H1 (cell line): ENCODE measurements around the gene GPATCH11. TPM values are rescaled to one million over a fixed set of nuclear protein-coding genes. Genes with fewer than 3 reads are reported as not detected.

Source experiments
- CTCF ChIA-PET: fragments of 300-600 bp; sonication (Branson Sonifier 250); formaldehyde crosslinking; loops from one replicate; lab custom pipeline; 2021; ENCODE audit not compliant: partially characterized antibody; lab: Charles Lee
- POLR2A ChIA-PET: fragments of 300-600 bp; sonication (Branson Sonifier 250); formaldehyde crosslinking; loops from one replicate; lab custom pipeline; 2021; ENCODE audit warnings: inconsistent platforms; ENCODE audit not compliant: partially characterized antibody; lab: Charles Lee
- DNase-seq, 2 experiments: peaks; one replicate each; pipeline versions ENCODE4 v3.0.0 to v3.0.0-alpha.2; 2010 to 2022; ENCODE audit warnings: low spot score in 2 of 2, low read depth in 1 of 2, mixed read lengths in 1 of 2
- FAIRE-seq: peaks from 2 replicates; lab custom pipeline; 2011; peaks lifted over from hg19 to GRCh38; lab: Jason Lieb, UNC
- H2AFZ ChIP-seq: 2 replicates; pipeline ENCODE4 v1.8.1; 2012; ENCODE audit warnings: low read length, inconsistent platforms
- H2AK5ac ChIP-seq: 2 replicates; pipeline ENCODE4 v1.6.1; 2013; ENCODE audit warnings: low read depth, low read length
- H2BK120ac ChIP-seq: replicated peaks from 2 replicates; pipeline ENCODE3; 2013; ENCODE audit warnings: low read depth, low read length, inconsistent platforms
- H2BK12ac ChIP-seq: 2 replicates; pipeline ENCODE4 v1.6.1; 2013; ENCODE audit warnings: low read depth, low read length
- H2BK15ac ChIP-seq: 2 replicates; pipeline ENCODE4 v1.6.1; 2013; ENCODE audit warnings: low read length
- H2BK20ac ChIP-seq: 2 replicates; pipeline ENCODE4 v1.6.1; 2013; ENCODE audit warnings: low read length
- H2BK5ac ChIP-seq: 2 replicates; pipeline ENCODE4 v1.6.1; 2013; ENCODE audit warnings: low read depth, low read length
- H3K14ac ChIP-seq: 2 replicates; pipeline ENCODE4 v1.6.1; 2013; ENCODE audit warnings: inconsistent platforms; ENCODE audit not compliant: insufficient read length
- H3K18ac ChIP-seq: 2 replicates; pipeline ENCODE4 v1.6.1; 2013; ENCODE audit warnings: low read length; ENCODE audit errors: extremely low read depth
- H3K23ac ChIP-seq: 2 replicates; pipeline ENCODE4 v1.6.1; 2013; ENCODE audit warnings: inconsistent platforms; ENCODE audit not compliant: insufficient read length
- H3K23me2 ChIP-seq: 2 replicates; pipeline ENCODE4 v1.6.1; 2013; ENCODE audit warnings: low read depth, low read length
- H3K27ac ChIP-seq: 2 replicates; pipeline ENCODE4 v1.6.1; 2011; ENCODE audit warnings: low read depth, low read length, inconsistent platforms
- H3K27me3 ChIP-seq, 4 experiments: replicated peaks in 1 of 4; 1 replicate in 1 of 4; 2 replicates in 3 of 4; pipeline versions ENCODE4 v1.6.1 to v1.8.1; 2011 to 2013; ENCODE audit warnings: low read length in 3 of 4, mild to moderate bottlenecking in 3 of 4, inconsistent platforms in 2 of 4, mixed read lengths in 2 of 4, moderate library complexity in 1 of 4; ENCODE audit not compliant: control insufficient read depth in 3 of 4, insufficient read depth in 3 of 4; ENCODE audit errors: extremely low read depth in 1 of 4
- H3K36me3 ChIP-seq, 4 experiments: 2 replicates each; pipeline versions ENCODE4 v1.6.1 to v1.8.1; 2011 to 2013; ENCODE audit warnings: mild to moderate bottlenecking in 4 of 4, low read length in 3 of 4, moderate library complexity in 2 of 4, control low read depth in 1 of 4, inconsistent platforms in 1 of 4; ENCODE audit not compliant: insufficient read depth in 4 of 4, control insufficient read depth in 2 of 4
- H3K4ac ChIP-seq: replicated peaks from 2 replicates; pipeline ENCODE3; 2013; ENCODE audit warnings: low read length, low read depth, mixed read lengths, inconsistent platforms; ENCODE audit not compliant: insufficient read length
- H3K4me1 ChIP-seq, 4 experiments: replicated peaks in 1 of 4; 1 replicate in 1 of 4; 2 replicates in 3 of 4; pipeline versions ENCODE4 v1.6.1 to v1.8.1; 2011 to 2013; ENCODE audit warnings: low read length in 3 of 4, inconsistent platforms in 2 of 4, mixed read lengths in 1 of 4; ENCODE audit not compliant: insufficient read depth in 4 of 4, control insufficient read depth in 3 of 4
- H3K4me2 ChIP-seq, 2 experiments: 2 replicates each; pipeline versions ENCODE4 v1.6.1 to v1.8.1; 2011 to 2013; ENCODE audit warnings: low read depth in 2 of 2, low read length in 2 of 2, control low read depth in 1 of 2, inconsistent platforms in 1 of 2, mild to moderate bottlenecking in 1 of 2; ENCODE audit not compliant: insufficient read depth in 1 of 2
- H3K4me3 ChIP-seq, 4 experiments: fragments of 200-600, 300-600 bp in 1 of 4; sonication (generic), shearing (Covaris generic), sonication (Bioruptor Twin) in 1 of 4; 2 replicates each; pipeline versions ENCODE4 v1.5.1 to v1.8.1; 2011 to 2016; ENCODE audit warnings: low read length in 4 of 4, low read depth in 3 of 4, control low read depth in 2 of 4, inconsistent platforms in 2 of 4, mild to moderate bottlenecking in 2 of 4, mixed read lengths in 1 of 4, moderate library complexity in 1 of 4; ENCODE audit not compliant: insufficient read depth in 2 of 4; ENCODE audit errors: extremely low read depth in 1 of 4
- H3K56ac ChIP-seq: replicated peaks from 2 replicates; pipeline ENCODE3; 2013; ENCODE audit warnings: low read depth, mild to moderate bottlenecking, mixed read lengths, low read length, inconsistent platforms; ENCODE audit not compliant: insufficient read length
- H3K79me1 ChIP-seq: 2 replicates; pipeline ENCODE4 v1.6.1; 2013; ENCODE audit warnings: low read depth, low read length, control low read depth
- H3K79me2 ChIP-seq, 2 experiments: 2 replicates each; pipeline versions ENCODE4 v1.6.1 to v1.8.1; 2012 to 2013; ENCODE audit warnings: low read length in 2 of 2, mild to moderate bottlenecking in 2 of 2, inconsistent platforms in 1 of 2; ENCODE audit not compliant: insufficient read depth in 2 of 2, control insufficient read depth in 1 of 2
- H3K9ac ChIP-seq, 4 experiments: replicated peaks in 1 of 4; 1 replicate in 1 of 4; 2 replicates in 3 of 4; pipeline versions ENCODE4 v1.6.1 to v1.8.1; 2011 to 2013; ENCODE audit warnings: low read depth in 3 of 4, low read length in 3 of 4, control low read depth in 2 of 4, mild to moderate bottlenecking in 2 of 4, moderate library complexity in 2 of 4, inconsistent platforms in 1 of 4; ENCODE audit errors: extremely low read depth in 1 of 4
- H3K9me3 ChIP-seq, 2 experiments: 2 replicates each; pipeline versions ENCODE4 v1.6.1 to v1.8.1; 2012 to 2013; ENCODE audit warnings: mild to moderate bottlenecking in 2 of 2, moderate library complexity in 2 of 2, control low read depth in 1 of 2, inconsistent platforms in 1 of 2, low read depth in 1 of 2, low read length in 1 of 2, mixed read lengths in 1 of 2; ENCODE audit not compliant: insufficient read depth in 2 of 2
- H4K20me1 ChIP-seq, 2 experiments: replicated peaks in 1 of 2; 2 replicates each; pipeline versions ENCODE3 to v1.8.1; 2011 to 2013; ENCODE audit warnings: inconsistent platforms in 2 of 2, low read length in 2 of 2, mild to moderate bottlenecking in 1 of 2; ENCODE audit not compliant: insufficient read depth in 2 of 2, control insufficient read depth in 1 of 2
- H4K5ac ChIP-seq: 2 replicates; pipeline ENCODE4 v1.6.1; 2013; ENCODE audit warnings: low read length, low read depth, mixed read lengths, inconsistent platforms; ENCODE audit not compliant: insufficient read length
- H4K8ac ChIP-seq: 2 replicates; pipeline ENCODE4 v1.8.0; 2013; ENCODE audit warnings: mild to moderate bottlenecking, moderate library complexity, low read length, inconsistent platforms; ENCODE audit not compliant: insufficient read depth; ENCODE audit errors: extremely low read depth
- H4K91ac ChIP-seq: replicated peaks from 2 replicates; pipeline ENCODE3; 2013; ENCODE audit warnings: low read length, mixed read lengths, inconsistent platforms; ENCODE audit not compliant: insufficient read length
- ASH2L ChIP-seq: fragments of 200-600, 300-600 bp; sonication (generic); IDR thresholded peaks from one replicate; pipeline ENCODE4 v1.7.1; 2017; ENCODE audit warnings: low read length
- BCL11A ChIP-seq, 2 experiments: IDR thresholded peaks; one replicate each; pipeline ENCODE4 v1.6.1; 2011; ENCODE audit warnings: low read depth in 2 of 2, low read length in 2 of 2, mild to moderate bottlenecking in 2 of 2
- CHD2 ChIP-seq: IDR thresholded peaks from 2 replicates; pipeline ENCODE4 v1.6.1; 2012; ENCODE audit warnings: low read length, improper control_type of control experiment
- GTF2F1 ChIP-seq: IDR thresholded peaks from 2 replicates; pipeline ENCODE4 v1.6.1; 2012; ENCODE audit warnings: low read depth, low read length, improper control_type of control experiment, borderline replicate concordance
- HDAC6 ChIP-seq: IDR thresholded peaks from one replicate; pipeline ENCODE4 v1.7.1; 2012; ENCODE audit warnings: low read depth, mild to moderate bottlenecking, inconsistent platforms, low read length, moderate library complexity
- NRF1 ChIP-seq: IDR thresholded peaks from 2 replicates; pipeline ENCODE4 v1.6.1; 2011; ENCODE audit warnings: mild to moderate bottlenecking, low read depth, low read length, improper control_type of control experiment
- RAD21 ChIP-seq, 2 experiments: IDR thresholded peaks in 1 of 2; conservative IDR thresholded peaks in 1 of 2; 2 replicates each; pipeline ENCODE4 v1.6.1; 2011; ENCODE audit warnings: low read depth in 2 of 2, low read length in 2 of 2, improper control_type of control experiment in 1 of 2, inconsistent platforms in 1 of 2, mild to moderate bottlenecking in 1 of 2, moderate library complexity in 1 of 2
- RBBP5 ChIP-seq: IDR thresholded peaks from 2 replicates; pipeline ENCODE4 v1.7.1; 2012; ENCODE audit warnings: low read depth, mild to moderate bottlenecking, inconsistent platforms, low read length, moderate library complexity, borderline replicate concordance
- RFX5 ChIP-seq: IDR thresholded peaks from 2 replicates; pipeline ENCODE4 v1.6.1; 2011; ENCODE audit warnings: low read depth, low read length, improper control_type of control experiment, borderline replicate concordance
- RNF2 ChIP-seq: fragments of 200-900, 300-1000 bp; sonication (generic); IDR thresholded peaks from 2 replicates; pipeline ENCODE4 v1.7.1; 2016; ENCODE audit warnings: borderline replicate concordance, low read depth, mild to moderate bottlenecking, antibody characterized with exemption, low read length; ENCODE audit not compliant: poor library complexity, severe bottlenecking; ENCODE audit errors: missing control alignments
- RXRA ChIP-seq: IDR thresholded peaks from 2 replicates; pipeline ENCODE4 v1.6.1; 2011; ENCODE audit warnings: low read depth, mild to moderate bottlenecking, low read length, moderate library complexity; ENCODE audit not compliant: insufficient read depth
- SIRT6 ChIP-seq: IDR thresholded peaks from one replicate; pipeline ENCODE4 v1.7.1; 2012; ENCODE audit warnings: low read length, inconsistent platforms
- SIX5 ChIP-seq: IDR thresholded peaks from 2 replicates; pipeline ENCODE4 v1.6.1; 2011; ENCODE audit warnings: mild to moderate bottlenecking, low read depth, low read length
- SP1 ChIP-seq: IDR thresholded peaks from 2 replicates; pipeline ENCODE4 v1.6.1; 2011; ENCODE audit warnings: low read depth, low read length
- SUZ12 ChIP-seq: fragments of 200-600 bp; sonication (generic); IDR thresholded peaks from 2 replicates; pipeline ENCODE4 v1.6.1; 2012; ENCODE audit warnings: mild to moderate bottlenecking, inconsistent platforms, low read length, moderate library complexity, mixed read lengths
- WGBS, 2 experiments: shearing (Covaris generic) in 1 of 2; methylation state at CpG; one replicate each; pipeline versions ENCODE4 v1.1.6 to v1.1.7; 2013 to 2015; ENCODE audit warnings: low lambda C conversion rate in 2 of 2, mixed read lengths in 2 of 2, inconsistent platforms in 1 of 2, low coverage in 1 of 2, missing lambda C conversion rate in 1 of 2; ENCODE audit not compliant: insufficient replicate concordance in 2 of 2, insufficient coverage in 1 of 2, insufficient read length in 1 of 2; ENCODE audit errors: extremely low coverage in 1 of 2, missing lambda C conversion rate in 1 of 2; 5-methylcytosine and 5-hydroxymethylcytosine counted together
- polyA plus RNA-seq, 7 experiments: library from polyadenylated mRNA; depleted of rRNA in 3 of 7; stranded (reverse) in 5 of 7; unstranded in 2 of 7; fragments of >200 nt in 5 of 7; fragments of 200-250 nt in 2 of 7; gene quantifications; 1 replicate in 5 of 7; 2 replicates in 1 of 7; 4 replicates in 1 of 7; pipeline versions ENCODE4 v1.2.1 to v1.2.3, GENCODE V29; 2011 to 2013; ENCODE audit warnings: missing spikeins in 2 of 7, mixed read lengths in 2 of 7
- total RNA-seq: library from RNA; stranded (reverse); fragmentation: NEBNext Ultra II Directional; extraction: Animal tissue kit (Norgen Biotek cat#: 25700); gene quantifications from 2 replicates; pipeline ENCODE4 v1.2.1, GENCODE V29; 2021

GPATCH11 gene
- total and polyA plus RNA-seq, 2 of the 8 experiments (the other 6 are each of a cell fraction or from before 2014, with no cell fraction given), result 0.60 to 3.4 TPM

DNA sequence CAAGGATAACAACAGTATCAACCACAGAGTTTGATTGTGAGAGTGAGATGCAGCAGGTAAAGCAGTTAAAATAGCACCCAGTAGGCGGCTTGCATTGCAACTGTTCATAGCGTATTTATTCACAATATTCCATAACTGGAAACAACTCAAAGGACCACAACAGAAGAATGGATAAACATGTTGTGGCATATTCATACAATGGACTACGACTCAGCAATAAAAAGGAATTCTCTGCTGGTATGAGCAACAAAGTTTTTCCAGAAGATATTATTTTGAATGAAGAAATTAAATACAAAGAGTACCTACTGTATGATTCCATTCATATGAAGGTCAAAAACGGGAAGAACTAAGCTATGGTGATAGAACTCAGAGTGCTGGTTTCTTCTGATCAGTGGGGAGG, 25.2 kb downstream of the GPATCH11 start:
- ChIA-PET CTCF (interaction anchor here (1.0 kb wide), 1 partner anchor 58 kb away, joined by 3 read pairs; no protein-coding TSS in a partner anchor), POLR2A (no interaction called here)
- Histone ChIP-seq H2BK12ac (no peak overlapping the region), H4K91ac (no peak overlapping the region), H4K5ac (no peak overlapping the region), H2AFZ (no peak overlapping the region), H3K14ac (no peak overlapping the region), H3K79me1 (no peaks in the 10 kb centered on the region), H4K8ac (no peak overlapping the region), H3K9me3 (no peaks in the 10 kb centered on the region), H2BK120ac (no peak overlapping the region), H3K23me2 (no peaks in the 10 kb centered on the region), H2BK15ac (no peak overlapping the region), H3K27me3 (no peaks in the 10 kb centered on the region), H3K4me3 (no peak overlapping the region), H3K23ac (no peak overlapping the region), H3K4me1 (peaks cover 0 to 6% (median 4%) of the 10 kb centered on the region in 4 experiments; a peak in 2 of 7 replicates), H3K18ac (no peak overlapping the region), H2BK5ac (no peak overlapping the region), H3K4me2 (no peak overlapping the region), H2BK20ac (no peak overlapping the region), H3K27ac (no peak overlapping the region), H3K9ac (no peak overlapping the region), H2AK5ac (no peak overlapping the region), H3K79me2 (no peaks in the 10 kb centered on the region), H3K4ac (no peak overlapping the region), H3K56ac (no peak overlapping the region), H4K20me1 (no peaks in the 10 kb centered on the region), H3K36me3 (peaks cover 0 to 28% (median 18%) of the 10 kb centered on the region in 4 experiments; a peak in 5 of 8 replicates)
- WGBS, 2 experiments, result 88% methylated on average over 4 of the region's 4 CpGs; no CpG with 5 or more reads in 1 of the 2 experiments
- FAIRE-seq (no peak), DNase-seq (no peak)
- TF ChIP-seq CHD2, result no peak
- no peak for TF ChIP-seq BCL11A (IDR thresholded peaks at IDR 0.05; ENCODE audit: low read depth in 2 of 2, low read length in 2 of 2)
- TF ChIP-seq SIRT6, result no peak
- TF ChIP-seq HDAC6, result no peak
- TF ChIP-seq NRF1, result no peak
- TF ChIP-seq RNF2, result no peak
- no peak for TF ChIP-seq SIX5
- TF ChIP-seq RFX5, result no peak
- TF ChIP-seq RBBP5, result no peak
- no peak for TF ChIP-seq RXRA
- TF ChIP-seq ASH2L, result no peak
- no peak for TF ChIP-seq GTF2F1
- TF ChIP-seq RAD21 (IDR thresholded peaks at IDR 0.05 in 1 of 2, conservative IDR thresholded peaks at IDR 0.05 in 1 of 2; ENCODE audit: low read depth in 2 of 2, low read length in 2 of 2), result no peak
- no peak for TF ChIP-seq SUZ12
- TF ChIP-seq SP1, result no peak
